ENCODE results near the gene HMCN1. TPM values are rescaled to one million over a fixed set of nuclear protein-coding genes. Genes with fewer than 3 reads are reported as not detected.
"Not testable (repeated sequence)": the region's sequence is repeated elsewhere in the genome, so short reads cannot be mapped to it uniquely, and the experiment has no call there.

Gene HMCN1
- total RNA-seq, 1 donor from 2014 or later, result 8.9 TPM

- DNase-seq, result no peak
- Histone ChIP-seq H3K9me3 (replicated peaks) (peaks cover 23% of the 10 kb centered on the region), H3K27ac (replicated peaks) (no peak overlapping the region), H3K4me3 (no peak overlapping the region), H3K36me3 (no peaks in the 10 kb centered on the region), H3K4me1 (no peaks in the 10 kb centered on the region), H3K27me3 (ENCODE audit: low read depth) (no peaks in the 10 kb centered on the region)
- TF ChIP-seq CTCF (IDR thresholded peaks at IDR 0.05; ENCODE audit: borderline replicate concordance), result no peak
- intact Hi-C loops (cut with micrococcal nuclease), result no loop called here
Observed at GRCh38 chr1:185776522-185776921, 42.3 kb downstream of the HMCN1 start.

GRCh38 chr1:185783860-185784259 is 49.7 kb downstream of the HMCN1 start:
- H3K4me3 ChIP-seq; H3K36me3 ChIP-seq; H3K27me3 ChIP-seq (ENCODE audit: low read depth); DNase-seq; H3K27ac ChIP-seq (replicated peaks); intact Hi-C loops (cut with micrococcal nuclease): not testable (repeated sequence)
- Histone ChIP-seq H3K4me1 (peaks cover 17% of the 10 kb centered on the region), H3K9me3 (replicated peaks) (peaks cover 38% of the 10 kb centered on the region)

- peaks cover 33% of the 10 kb centered on the region for H3K9me3 ChIP-seq (replicated peaks)
- no peak overlapping the region for H3K4me3 ChIP-seq
- intact Hi-C loops (cut with micrococcal nuclease), result no loop called here
- H3K4me1 ChIP-seq, result peaks cover 33% of the 10 kb centered on the region
- no peak for TF ChIP-seq CTCF (IDR thresholded peaks at IDR 0.05; ENCODE audit: borderline replicate concordance)
- no peak for DNase-seq
- no peak overlapping the region for H3K27ac ChIP-seq (replicated peaks)
- no peaks in the 10 kb centered on the region for H3K27me3 ChIP-seq (ENCODE audit: low read depth)
- H3K36me3 ChIP-seq, result no peaks in the 10 kb centered on the region
Observed at GRCh38 chr1:185785586-185785985, 51.4 kb downstream of the HMCN1 start.

GRCh38 chr1:185786524-185786923 is 52.3 kb downstream of the HMCN1 start:
- Histone ChIP-seq H3K4me1 (peaks cover 35% of the 10 kb centered on the region), H3K9me3 (replicated peaks) (peaks cover 27% of the 10 kb centered on the region), H3K36me3 (no peaks in the 10 kb centered on the region), H3K4me3 (no peak overlapping the region), H3K27ac (replicated peaks) (no peak overlapping the region), H3K27me3 (ENCODE audit: low read depth) (no peaks in the 10 kb centered on the region)
- no peak for TF ChIP-seq CTCF (IDR thresholded peaks at IDR 0.05; ENCODE audit: borderline replicate concordance)
- intact Hi-C loops (cut with micrococcal nuclease), result no loop called here
- DNase-seq, result no peak

GRCh38 chr1:185787238-185787637 is 53.0 kb downstream of the HMCN1 start:
- Histone ChIP-seq H3K27me3 (ENCODE audit: low read depth) (no peaks in the 10 kb centered on the region), H3K4me1 (peaks cover 35% of the 10 kb centered on the region), H3K4me3 (no peak overlapping the region), H3K27ac (replicated peaks) (no peak overlapping the region), H3K9me3 (replicated peaks) (peaks cover 21% of the 10 kb centered on the region), H3K36me3 (no peaks in the 10 kb centered on the region)
- intact Hi-C loops (cut with micrococcal nuclease), result no loop called here
- TF ChIP-seq CTCF (IDR thresholded peaks at IDR 0.05; ENCODE audit: borderline replicate concordance), result no peak
- DNase-seq, result no peak

- Histone ChIP-seq H3K27me3 (ENCODE audit: low read depth) (no peaks in the 10 kb centered on the region), H3K27ac (replicated peaks) (no peak overlapping the region), H3K9me3 (replicated peaks) (peaks cover 10% of the 10 kb centered on the region), H3K4me3 (no peak overlapping the region), H3K36me3 (no peaks in the 10 kb centered on the region), H3K4me1 (peaks cover 35% of the 10 kb centered on the region)
- DNase-seq, result no peak
- intact Hi-C loops (cut with micrococcal nuclease), result no loop called here
- no peak for TF ChIP-seq CTCF (IDR thresholded peaks at IDR 0.05; ENCODE audit: borderline replicate concordance)
Observed at GRCh38 chr1:185788386-185788785, 54.2 kb downstream of the HMCN1 start.
